Hematopoietic multipotent progenitor cell treated with erythropoietin and hydrocortisone succinate and interleukin-3 and kit ligand, for 15 days (in vitro differentiated cells): Measurements from ENCODE around the gene SIK3.
"Not testable (repeated sequence)": the region's sequence is repeated elsewhere in the genome, so short reads cannot be mapped to it uniquely, and the experiment has no call there.

Experiments
- DNase-seq: peaks from one replicate; pipeline ENCODE4 v3.0.0-alpha.2; 2015; ENCODE audit warnings: low spot score

The SIK3 gene

GRCh38 chr11:116823031-116823843 is 275.0 kb downstream of the SIK3 start, which contains the start of gene APOA4:
Gene APOA4 (minus strand): TSS chr11:116823304. CDS start chr11:116823191, 113 bp downstream.
- DNase-seq: no peak

- no peak for DNase-seq
These were observed 275.7 kb downstream of the SIK3 start for GRCh38 chr11:116822575-116822974.

- no peak for DNase-seq
These were observed 276.9 kb downstream of the SIK3 start for GRCh38 chr11:116821050-116821918.

- DNase-seq: no peak
These were observed 279.2 kb downstream of the SIK3 start for GRCh38 chr11:116819049-116819448.

DNA sequence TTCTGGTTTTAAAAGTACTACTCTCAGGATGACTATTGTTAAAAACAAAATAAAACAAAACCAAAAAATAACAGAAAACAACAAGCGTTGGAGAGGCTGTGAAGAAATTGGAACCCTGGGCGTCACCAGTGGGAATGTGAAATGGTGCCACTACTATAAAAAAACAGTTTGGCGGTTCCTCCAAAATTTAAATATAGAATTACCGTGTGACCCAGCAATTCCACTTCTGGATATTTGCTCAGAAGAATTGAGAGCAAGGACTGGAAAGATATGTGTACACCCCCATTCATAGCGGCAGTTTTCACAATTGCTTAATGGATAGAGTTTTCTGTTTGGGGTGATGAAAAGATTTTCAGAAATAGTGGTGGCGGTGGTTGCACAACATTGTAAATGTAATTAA is 283.7 kb downstream of the SIK3 start:
- no peak for DNase-seq

DNA sequence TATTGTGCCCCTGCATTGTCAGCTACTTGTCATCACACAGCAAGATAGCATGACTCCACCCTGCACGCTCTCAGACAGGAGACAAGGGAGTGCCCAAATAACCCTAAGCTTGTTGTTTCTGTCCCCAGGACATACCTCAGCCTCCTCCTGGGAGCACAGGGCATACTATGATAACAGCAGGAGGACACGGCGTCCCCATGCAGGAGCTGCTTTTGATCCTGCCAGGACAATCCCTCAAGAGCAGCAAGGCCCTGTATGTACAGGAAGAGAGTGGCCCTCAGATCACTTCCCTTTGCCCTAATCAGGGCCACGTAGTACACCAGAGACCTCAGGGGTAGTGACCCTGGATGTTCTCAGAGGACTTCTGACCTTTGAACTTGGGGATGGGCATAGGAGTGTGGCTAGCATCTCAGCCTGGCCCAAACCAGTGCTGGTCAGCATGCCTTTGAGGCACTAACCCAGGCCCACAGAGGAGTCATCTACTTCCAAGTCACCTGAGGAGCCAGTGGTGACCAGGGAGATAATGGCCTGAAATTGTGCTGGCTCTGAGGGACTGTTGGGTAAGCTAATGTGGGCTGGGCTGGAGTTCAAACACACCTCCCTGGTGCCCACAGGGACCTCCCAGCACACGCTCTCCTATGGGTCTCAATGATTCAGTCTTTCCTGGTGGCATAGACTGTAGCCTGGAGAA is 284.3 kb downstream of the SIK3 start:
- no peak for DNase-seq

DNA sequence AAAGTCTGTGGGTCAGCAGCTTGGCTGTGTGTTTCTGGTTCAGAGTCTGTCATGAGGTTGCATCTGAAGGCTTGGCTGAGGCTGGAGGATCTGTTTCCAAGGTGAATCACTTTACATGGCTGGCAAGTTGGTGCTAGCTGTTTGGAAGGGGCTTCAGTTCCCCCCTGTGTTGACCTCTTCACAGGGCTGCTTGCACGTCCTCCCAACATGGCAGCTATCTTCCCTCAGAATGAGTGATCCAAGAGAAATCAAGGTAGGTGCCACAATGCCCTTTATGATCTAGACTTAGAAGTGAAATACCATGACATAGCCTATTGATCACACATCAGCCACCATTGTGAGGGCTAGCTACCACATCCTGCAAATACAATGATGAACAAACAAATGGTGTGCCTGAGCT is 285.1 kb downstream of the SIK3 start:
- no peak for DNase-seq

- no peak for DNase-seq
These were observed 286.1 kb downstream of the SIK3 start for GRCh38 chr11:116812109-116812508.

GRCh38 chr11:116811194-116811593 is 287.0 kb downstream of the SIK3 start:
- no peak for DNase-seq

DNA sequence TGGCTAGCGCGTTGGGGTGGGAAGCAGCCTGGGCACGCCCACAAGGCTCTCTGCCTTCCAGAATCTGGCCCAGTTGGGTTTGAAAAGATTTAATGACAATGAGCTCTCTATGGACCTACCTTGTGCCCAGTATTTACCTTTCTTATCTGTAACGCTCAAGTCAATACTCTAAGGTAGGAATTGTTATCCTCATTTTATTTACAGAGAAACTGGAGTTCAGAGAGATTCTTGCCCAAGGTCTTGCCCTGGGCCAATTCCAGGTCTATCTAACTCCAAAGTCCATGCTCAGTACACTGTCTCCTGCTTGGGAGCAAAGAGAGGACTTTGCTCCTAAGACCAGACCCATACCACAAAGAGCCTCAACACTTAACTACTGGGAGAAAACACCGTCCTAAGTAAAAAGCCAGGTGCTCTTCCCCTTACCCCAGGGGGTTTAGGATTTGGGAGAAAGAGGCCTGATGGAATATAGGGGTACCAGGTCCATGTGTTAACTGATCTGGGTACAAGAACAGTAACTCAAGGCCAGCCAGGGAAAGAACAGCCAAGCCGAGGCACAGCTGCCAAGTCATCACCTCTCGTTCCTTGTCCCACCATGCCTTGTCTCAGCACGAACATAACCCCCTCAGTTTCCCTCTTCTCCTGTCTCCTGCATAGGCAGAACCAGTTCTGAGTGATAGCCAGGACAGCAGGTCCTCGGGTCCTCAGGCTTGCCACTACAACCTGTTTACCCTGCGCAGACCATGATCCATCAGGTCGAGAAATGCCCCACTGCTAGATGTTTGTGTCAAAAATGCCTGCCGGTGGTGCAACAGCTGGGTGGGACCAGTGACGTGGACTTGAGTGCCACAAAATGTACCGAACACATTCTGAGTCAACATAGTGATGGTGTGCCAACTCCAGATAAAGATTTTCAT is 289.7 kb downstream of the SIK3 start:
- DNase-seq: no peak

GRCh38 chr11:116807601-116808261 is 290.5 kb downstream of the SIK3 start:
- DNase-seq: no peak

DNA sequence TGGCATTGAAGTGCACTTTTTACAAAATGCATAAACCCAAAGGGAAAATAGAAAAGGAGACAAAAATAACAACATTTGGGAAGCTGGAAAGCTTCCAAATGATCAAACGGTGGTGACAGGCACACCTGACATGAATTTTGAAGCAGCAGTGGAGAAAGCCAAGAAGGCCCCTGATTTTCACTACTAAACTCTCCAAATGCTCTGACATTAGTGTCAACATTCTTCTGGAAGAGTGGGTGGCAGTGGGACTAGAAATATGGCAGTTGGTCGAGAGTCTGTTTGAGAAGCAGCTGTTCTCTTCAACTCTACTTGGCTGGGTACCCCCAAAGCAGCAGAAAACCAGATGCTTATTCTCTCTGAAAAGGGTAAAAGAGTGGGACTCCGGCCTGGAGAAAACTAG is 294.2 kb downstream of the SIK3 start:
- DNase-seq: no peak

DNA sequence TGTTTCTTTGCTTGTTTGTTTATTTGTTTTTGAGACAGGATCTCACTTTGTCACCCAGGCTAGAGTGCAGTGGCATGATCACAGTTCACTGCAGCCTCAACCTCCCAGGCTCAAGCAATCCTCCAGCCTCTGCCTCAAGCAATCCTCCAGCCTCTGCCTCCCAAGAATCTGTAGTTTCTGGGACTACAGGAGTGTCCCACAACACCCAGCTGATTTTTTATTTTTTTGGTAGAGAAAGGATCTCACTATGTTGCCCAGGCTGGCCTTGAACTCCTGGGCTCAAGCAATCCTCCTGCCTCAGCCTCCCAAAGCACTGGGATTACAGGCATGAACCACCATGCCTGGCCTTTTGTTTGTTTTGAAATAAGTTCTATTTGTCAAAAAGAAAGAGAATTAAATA is 296.6 kb downstream of the SIK3 start:
- not testable (repeated sequence) for DNase-seq

- DNase-seq: no peak
These were observed 297.6 kb downstream of the SIK3 start for GRCh38 chr11:116800610-116801009.

GRCh38 chr11:116798368-116798767 is 299.9 kb downstream of the SIK3 start:
- no peak for DNase-seq

DNA sequence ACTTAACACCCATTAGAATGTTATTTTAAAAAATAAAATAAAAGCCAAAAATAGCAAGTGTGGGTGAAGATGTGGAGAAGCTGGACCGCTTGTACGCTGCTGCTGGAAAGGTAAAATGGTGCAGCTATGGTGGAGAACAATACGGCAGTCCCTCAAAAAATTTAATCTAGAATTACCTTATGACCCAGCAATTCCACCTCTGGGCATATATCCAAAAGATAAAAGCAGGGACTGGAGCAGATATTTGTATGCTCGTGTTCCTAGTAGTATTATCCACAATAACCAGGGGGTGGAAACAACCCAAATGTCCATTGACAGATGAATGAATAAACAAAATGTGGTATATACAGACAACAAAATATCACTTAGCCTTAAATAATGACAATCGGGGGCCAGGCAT is 300.4 kb downstream of the SIK3 start:
- no peak for DNase-seq

DNA sequence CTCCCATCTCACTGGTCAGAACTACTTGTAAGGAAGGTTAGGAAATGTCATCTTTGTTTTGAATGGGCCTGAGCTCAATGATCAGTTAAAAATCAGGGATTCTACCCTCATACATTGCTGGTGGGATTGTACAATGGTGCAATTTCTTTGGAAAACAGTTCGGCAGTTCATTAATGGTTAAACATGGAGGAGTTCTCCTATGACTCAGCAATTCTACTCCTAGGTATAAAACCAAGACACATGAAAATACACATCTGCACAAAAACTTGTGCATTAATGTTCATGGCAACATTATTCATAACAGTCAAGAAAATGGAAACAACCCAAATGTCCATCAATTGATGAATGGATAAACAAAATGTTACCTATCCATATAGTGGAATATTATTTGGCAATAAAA is 301.7 kb downstream of the SIK3 start:
- no peak for DNase-seq

GRCh38 chr11:116794851-116795250 is 303.4 kb downstream of the SIK3 start:
- no peak for DNase-seq

- DNase-seq: no peak
These were observed 304.5 kb downstream of the SIK3 start for GRCh38 chr11:116793772-116794097.
